SU-DHL-6 (cell line): ENCODE results near the gene ZBTB42.

Experiments used
- H2AFZ ChIP-seq: fragments of 200-600 bp; sonication (generic); 2 replicates; pipeline ENCODE4 v1.6.1; 2014; ENCODE audit warnings: low read depth, mild to moderate bottlenecking, moderate library complexity, mixed read lengths, antibody characterized with exemption, low read length; ENCODE audit not compliant: severe bottlenecking
- H3F3A ChIP-seq: fragments of 200-600 bp; shearing (Covaris generic); 2 replicates; pipeline ENCODE4 v1.6.0; 2016; ENCODE audit warnings: antibody characterized with exemption, mild to moderate bottlenecking; ENCODE audit not compliant: insufficient read depth
- H3K27ac ChIP-seq: fragments of 200-600 bp; sonication (generic); 2 replicates; pipeline ENCODE4 v1.5.1; 2016; ENCODE audit warnings: low read depth, mild to moderate bottlenecking, low read length, moderate library complexity, mixed read lengths
- H3K27me3 ChIP-seq: fragments of 200-600 bp; sonication (generic), shearing (Covaris generic); 2 replicates; pipeline ENCODE4 v1.6.0; 2014; ENCODE audit warnings: mild to moderate bottlenecking, low read length
- H3K36me3 ChIP-seq: fragments of 200-600 bp; sonication (generic); 2 replicates; pipeline ENCODE4 v1.6.1; 2014; ENCODE audit warnings: mild to moderate bottlenecking, low read length, mixed read lengths
- H3K4me2 ChIP-seq: fragments of 300-600, 200-600 bp; shearing (Covaris generic), sonication (generic); 2 replicates; pipeline ENCODE4 v1.6.0; 2014; ENCODE audit warnings: low read length, low read depth, mild to moderate bottlenecking; ENCODE audit not compliant: poor library complexity, severe bottlenecking
- H3K4me3 ChIP-seq: fragments of 200-600 bp; sonication (generic); 2 replicates; pipeline ENCODE4 v1.5.1; 2014; ENCODE audit warnings: antibody characterized with exemption, low read length, mild to moderate bottlenecking, mixed read lengths; ENCODE audit not compliant: insufficient read depth, poor library complexity, severe bottlenecking
- H3K79me2 ChIP-seq: fragments of 200-600 bp; sonication (generic); 2 replicates; pipeline ENCODE4 v1.6.1; 2014; ENCODE audit warnings: mild to moderate bottlenecking, low read length, moderate library complexity; ENCODE audit not compliant: insufficient read depth
- H3K9ac ChIP-seq: fragments of 200-600 bp; sonication (generic); 2 replicates; pipeline ENCODE4 v1.7.0; 2014; ENCODE audit warnings: mild to moderate bottlenecking, low read length
- H3K9me2 ChIP-seq: fragments of 200-600 bp; sonication (generic); replicated peaks from 2 replicates; pipeline ENCODE4 v1.6.1; 2014; ENCODE audit warnings: low read length; ENCODE audit not compliant: insufficient read depth
- H3K9me3 ChIP-seq: fragments of 200-600 bp; sonication (generic); 2 replicates; pipeline ENCODE4 v1.6.1; 2014; ENCODE audit warnings: low read length, mixed read lengths; ENCODE audit not compliant: insufficient read depth
- H4K20me1 ChIP-seq: fragments of 200-600 bp; sonication (generic); 2 replicates; pipeline ENCODE4 v1.6.1; 2014; ENCODE audit warnings: low read depth, mild to moderate bottlenecking, antibody characterized with exemption, low read length, moderate library complexity, mixed read lengths
- EZH2phosphoT487 ChIP-seq: fragments of 200-600 bp; sonication (generic), shearing (Covaris generic); conservative IDR thresholded peaks from 2 replicates; pipeline ENCODE4 v1.6.1; 2018; ENCODE audit warnings: mild to moderate bottlenecking, antibody characterized with exemption, low read length, moderate library complexity, mixed read lengths
- TF ChIP-seq, protein P1 (sequence below): fragments of 200-600 bp; sonication (generic); IDR thresholded peaks from one replicate; pipeline ENCODE4 v1.5.1; 2017; ENCODE audit warnings: antibody characterized with exemption, mild to moderate bottlenecking, low read length, moderate library complexity; ENCODE audit not compliant: insufficient read depth, poor library complexity, severe bottlenecking

ZBTB42 gene

DNA sequence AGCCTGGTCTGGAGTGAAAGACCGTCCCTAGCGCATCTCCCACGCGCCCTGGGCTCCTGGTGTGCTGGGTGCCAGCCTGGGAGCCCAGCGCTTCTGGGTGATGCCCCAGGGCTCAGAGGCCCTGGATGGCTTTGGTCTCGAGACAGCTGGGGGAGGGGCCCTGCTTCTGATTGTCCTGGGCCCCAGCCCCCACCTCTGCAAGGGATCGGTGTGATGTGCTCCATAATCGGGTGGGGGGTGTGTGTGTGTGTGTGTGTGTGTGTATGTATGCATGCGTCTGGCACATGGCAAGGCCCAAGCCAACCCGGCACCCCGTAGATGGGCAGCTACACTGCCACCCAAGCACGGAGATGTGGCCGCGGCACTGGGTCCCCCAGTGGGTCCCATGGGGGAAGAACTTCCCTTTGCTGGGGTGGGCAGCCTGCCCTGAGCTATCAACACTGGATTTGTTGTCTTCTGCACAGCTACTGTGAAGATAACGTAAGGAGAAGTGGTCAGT is 3.1 kb downstream of the ZBTB42 start:
- H3K27ac ChIP-seq = no peak overlapping the region
- no peaks in the 10 kb centered on the region for H3K79me2 ChIP-seq
- H3K27me3 ChIP-seq = no peaks in the 10 kb centered on the region
- H3K9me3 ChIP-seq = no peaks in the 10 kb centered on the region
- no peak overlapping the region for H3K9ac ChIP-seq
- H3K36me3 ChIP-seq = no peaks in the 10 kb centered on the region
- H3F3A ChIP-seq = peaks cover 9% of the 10 kb centered on the region
- no peak overlapping the region for H3K4me3 ChIP-seq
- no peaks in the 10 kb centered on the region for H3K9me2 ChIP-seq
- TF ChIP-seq EZH2phosphoT487 = no peak
- TF ChIP-seq, protein P1, sequence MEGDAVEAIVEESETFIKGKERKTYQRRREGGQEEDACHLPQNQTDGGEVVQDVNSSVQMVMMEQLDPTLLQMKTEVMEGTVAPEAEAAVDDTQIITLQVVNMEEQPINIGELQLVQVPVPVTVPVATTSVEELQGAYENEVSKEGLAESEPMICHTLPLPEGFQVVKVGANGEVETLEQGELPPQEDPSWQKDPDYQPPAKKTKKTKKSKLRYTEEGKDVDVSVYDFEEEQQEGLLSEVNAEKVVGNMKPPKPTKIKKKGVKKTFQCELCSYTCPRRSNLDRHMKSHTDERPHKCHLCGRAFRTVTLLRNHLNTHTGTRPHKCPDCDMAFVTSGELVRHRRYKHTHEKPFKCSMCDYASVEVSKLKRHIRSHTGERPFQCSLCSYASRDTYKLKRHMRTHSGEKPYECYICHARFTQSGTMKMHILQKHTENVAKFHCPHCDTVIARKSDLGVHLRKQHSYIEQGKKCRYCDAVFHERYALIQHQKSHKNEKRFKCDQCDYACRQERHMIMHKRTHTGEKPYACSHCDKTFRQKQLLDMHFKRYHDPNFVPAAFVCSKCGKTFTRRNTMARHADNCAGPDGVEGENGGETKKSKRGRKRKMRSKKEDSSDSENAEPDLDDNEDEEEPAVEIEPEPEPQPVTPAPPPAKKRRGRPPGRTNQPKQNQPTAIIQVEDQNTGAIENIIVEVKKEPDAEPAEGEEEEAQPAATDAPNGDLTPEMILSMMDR = no peak
- no peak overlapping the region for H2AFZ ChIP-seq
- H4K20me1 ChIP-seq = no peaks in the 10 kb centered on the region
- H3K4me2 ChIP-seq = no peak overlapping the region

GRCh38 chr14:104804481-104805325 is 3.8 kb downstream of the ZBTB42 start:
- no peaks in the 10 kb centered on the region for H4K20me1 ChIP-seq
- no peaks in the 10 kb centered on the region for H3K79me2 ChIP-seq
- H2AFZ ChIP-seq = no peak overlapping the region
- H3K27ac ChIP-seq = no peak overlapping the region
- H3F3A ChIP-seq = peaks cover 5% of the 10 kb centered on the region
- no peaks in the 10 kb centered on the region for H3K9me2 ChIP-seq
- no peak overlapping the region for H3K9ac ChIP-seq
- H3K27me3 ChIP-seq = no peaks in the 10 kb centered on the region
- no peaks in the 10 kb centered on the region for H3K36me3 ChIP-seq
- TF ChIP-seq, protein P1 = no peak
- TF ChIP-seq EZH2phosphoT487 = no peak
- no peak overlapping the region for H3K4me3 ChIP-seq
- H3K9me3 ChIP-seq = no peaks in the 10 kb centered on the region
- no peak overlapping the region for H3K4me2 ChIP-seq

DNA sequence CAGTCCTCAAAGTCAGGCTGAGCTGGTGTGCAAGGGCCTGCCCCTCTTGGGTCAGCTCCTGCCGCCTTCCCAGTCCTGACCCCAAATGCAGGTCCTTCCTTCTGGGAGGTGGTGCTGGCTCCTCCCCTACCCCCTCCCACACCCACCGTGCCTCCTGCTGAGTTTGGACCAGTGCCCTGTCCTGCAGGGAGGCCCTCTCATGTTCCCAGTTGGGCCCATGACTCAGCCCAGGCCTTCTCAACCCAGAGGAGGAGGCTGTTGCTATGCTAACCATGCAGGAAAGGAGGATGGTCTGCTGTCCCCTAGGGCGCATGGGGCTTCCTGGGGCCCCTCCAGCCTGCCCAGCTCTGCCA is 4.4 kb downstream of the ZBTB42 start:
- Histone ChIP-seq H3K9me3 (no peaks in the 10 kb centered on the region), H3K9ac (no peak overlapping the region), H4K20me1 (no peaks in the 10 kb centered on the region), H3K9me2 (no peaks in the 10 kb centered on the region), H3K4me2 (no peak overlapping the region), H3K4me3 (no peak overlapping the region), H2AFZ (no peak overlapping the region), H3F3A (no peaks in the 10 kb centered on the region), H3K27me3 (no peaks in the 10 kb centered on the region), H3K36me3 (no peaks in the 10 kb centered on the region), H3K79me2 (no peaks in the 10 kb centered on the region), H3K27ac (no peak overlapping the region)
- TF ChIP-seq, protein P1 = no peak
- no peak for TF ChIP-seq EZH2phosphoT487
